Omental fat pad (tissue), 4 donors: ENCODE measurements around the gene RBM19. TPM values are rescaled to one million over a fixed set of nuclear protein-coding genes. Genes with fewer than 3 reads are reported as not detected.

Source experiments
- ATAC-seq: fragments of 150-250 bp; one replicate; pipeline ENCODE4 v1.9.1; 2016; ENCODE audit warnings: mild to moderate bottlenecking, moderate library complexity; ENCODE audit not compliant: low FRiP score
- DNase-seq: peaks from one replicate; pipeline ENCODE4 v3.0.0-alpha.2; 2019; ENCODE audit warnings: low spot score
- total RNA-seq, 4 donors: library from RNA; depleted of rRNA; stranded (reverse); fragments of >200 nt; gene quantifications; one replicate each; pipeline ENCODE4 v1.1.0, GENCODE V29; 2016
- TF ChIP-seq, protein P1 (sequence below), 3 donors: fragments of 450-650 bp; IDR thresholded peaks; one replicate each; pipeline ENCODE4 v1.5.1; 2016 to 2017; ENCODE audit warnings: antibody characterized with exemption in 3 of 3, mild to moderate bottlenecking in 3 of 3, moderate library complexity in 2 of 3

RBM19 gene
- total RNA-seq, 4 donors from 2014 or later: 24.3 to 41.6 (median 28.7) TPM

DNA sequence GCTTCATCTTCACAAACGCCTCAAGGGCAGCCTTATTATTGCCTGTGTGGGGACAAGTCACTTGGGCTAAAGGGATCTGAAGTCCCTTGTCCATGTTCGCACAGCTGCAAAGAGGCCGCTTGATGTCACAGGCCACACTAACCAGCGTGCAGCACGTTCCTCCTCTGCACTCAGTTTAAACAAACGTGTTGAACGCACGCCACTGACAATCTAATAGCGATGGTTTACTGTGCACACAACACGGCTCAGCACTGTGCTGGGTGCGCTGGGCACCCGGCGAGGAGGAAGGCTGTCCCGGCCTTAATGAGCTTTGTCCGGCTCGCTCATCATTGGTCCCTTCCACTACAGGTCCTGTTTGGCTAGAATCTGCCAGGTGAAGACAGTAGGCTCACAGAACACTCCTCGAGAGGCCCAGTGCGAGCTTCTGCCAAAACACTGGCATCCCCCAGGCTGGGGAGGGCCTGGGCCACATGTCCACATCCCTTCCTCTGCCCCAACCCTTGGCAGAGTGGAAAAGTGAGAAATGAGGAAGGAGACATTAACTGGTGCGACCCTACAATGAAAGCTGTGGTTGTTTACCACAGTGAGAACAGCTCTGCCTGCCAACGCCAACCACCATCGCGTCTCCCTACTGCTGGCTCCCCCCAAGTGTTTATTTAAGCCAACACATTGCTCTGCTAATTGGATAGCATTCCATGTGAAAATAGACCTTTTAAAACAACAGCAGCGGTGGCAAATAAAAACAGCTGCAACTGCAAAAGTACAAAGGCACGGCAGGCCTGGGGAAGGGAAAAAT is 113.2 kb downstream of the RBM19 start:
- ATAC-seq (no peak), DNase-seq (no peak)
- TF ChIP-seq, protein P1, sequence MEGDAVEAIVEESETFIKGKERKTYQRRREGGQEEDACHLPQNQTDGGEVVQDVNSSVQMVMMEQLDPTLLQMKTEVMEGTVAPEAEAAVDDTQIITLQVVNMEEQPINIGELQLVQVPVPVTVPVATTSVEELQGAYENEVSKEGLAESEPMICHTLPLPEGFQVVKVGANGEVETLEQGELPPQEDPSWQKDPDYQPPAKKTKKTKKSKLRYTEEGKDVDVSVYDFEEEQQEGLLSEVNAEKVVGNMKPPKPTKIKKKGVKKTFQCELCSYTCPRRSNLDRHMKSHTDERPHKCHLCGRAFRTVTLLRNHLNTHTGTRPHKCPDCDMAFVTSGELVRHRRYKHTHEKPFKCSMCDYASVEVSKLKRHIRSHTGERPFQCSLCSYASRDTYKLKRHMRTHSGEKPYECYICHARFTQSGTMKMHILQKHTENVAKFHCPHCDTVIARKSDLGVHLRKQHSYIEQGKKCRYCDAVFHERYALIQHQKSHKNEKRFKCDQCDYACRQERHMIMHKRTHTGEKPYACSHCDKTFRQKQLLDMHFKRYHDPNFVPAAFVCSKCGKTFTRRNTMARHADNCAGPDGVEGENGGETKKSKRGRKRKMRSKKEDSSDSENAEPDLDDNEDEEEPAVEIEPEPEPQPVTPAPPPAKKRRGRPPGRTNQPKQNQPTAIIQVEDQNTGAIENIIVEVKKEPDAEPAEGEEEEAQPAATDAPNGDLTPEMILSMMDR (IDR thresholded peaks at IDR 0.05): no peak

DNA sequence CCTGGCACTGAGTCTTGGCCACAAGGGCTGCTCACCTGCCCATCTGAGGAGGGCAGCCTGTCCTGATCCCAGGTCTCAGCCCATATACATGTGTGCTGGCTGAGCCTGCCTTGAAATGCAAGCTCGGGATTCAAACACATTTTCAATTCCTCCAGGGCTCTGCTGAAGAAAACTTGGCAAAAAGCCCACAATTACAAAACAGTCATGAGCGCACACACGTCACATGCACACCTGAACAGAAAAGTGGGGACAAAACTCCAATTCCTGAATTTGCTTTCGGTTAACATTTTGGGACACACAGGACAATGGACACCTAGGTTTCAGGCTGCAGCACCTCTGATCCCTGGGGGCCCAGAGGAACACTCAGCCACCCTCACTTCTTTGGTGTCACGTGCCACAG is 113.9 kb downstream of the RBM19 start:
- TF ChIP-seq, protein P1 (IDR thresholded peaks at IDR 0.05): no peak
- ATAC-seq (no peak), DNase-seq (no peak)

DNA sequence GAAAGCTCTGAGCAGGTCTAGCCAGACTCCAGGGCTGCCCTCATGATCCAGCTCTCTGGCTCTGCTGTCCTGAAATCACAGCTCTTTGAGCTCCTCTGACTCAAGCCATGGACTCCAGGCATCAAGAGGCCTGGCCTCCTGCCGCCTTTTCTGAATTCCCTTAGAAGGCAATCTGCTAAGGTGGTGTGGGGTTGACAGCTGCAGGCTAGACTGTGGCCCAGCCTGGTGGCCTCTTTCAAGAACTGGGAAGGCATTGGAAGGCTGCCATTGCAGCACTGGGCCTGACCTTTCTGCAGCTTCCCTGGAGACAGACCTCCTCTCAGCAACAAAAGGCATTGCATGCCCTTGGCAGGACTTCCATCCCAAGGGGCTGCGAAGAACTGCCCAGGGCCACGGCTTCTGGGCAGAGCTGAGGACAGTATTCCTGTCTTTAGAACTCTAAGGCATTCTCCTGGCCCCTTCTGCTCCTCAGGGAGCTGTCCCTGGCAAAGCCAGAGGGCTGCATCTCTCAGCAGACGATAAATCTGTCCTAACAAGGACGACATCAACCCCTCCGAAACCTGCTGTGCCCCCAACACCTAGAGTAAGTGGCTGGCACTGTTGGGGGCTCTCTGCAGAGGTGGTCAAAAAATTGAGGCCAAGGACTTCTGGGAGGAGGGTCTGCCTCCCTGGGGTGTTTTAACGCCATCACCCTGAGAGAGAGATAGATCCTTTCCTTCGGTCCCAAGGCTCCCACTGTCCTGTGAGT is 115.6 kb downstream of the RBM19 start:
- DNase-seq (no peak), ATAC-seq (no peak)
- TF ChIP-seq, protein P1 (IDR thresholded peaks at IDR 0.05): no peak

DNA sequence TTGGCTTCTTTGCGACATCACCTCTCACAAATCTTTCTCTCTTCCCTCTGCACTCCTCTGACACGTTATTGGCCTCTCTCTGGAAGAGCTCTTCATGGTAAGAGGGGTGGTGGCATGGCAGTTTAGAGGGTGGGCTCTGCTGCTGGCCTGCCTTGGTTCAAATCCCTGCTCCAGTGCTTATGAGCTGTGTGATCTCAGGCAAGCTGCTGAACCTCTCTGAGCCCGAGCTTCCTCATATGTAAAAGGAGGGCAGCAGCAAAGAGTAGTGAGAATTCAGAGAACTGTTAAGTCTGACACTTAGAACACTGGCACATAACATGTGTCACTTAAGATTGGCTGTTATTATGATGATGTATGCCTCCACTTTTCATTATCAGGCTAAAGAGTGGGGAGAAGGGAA is 118.3 kb downstream of the RBM19 start:
- DNase-seq (no peak), ATAC-seq (no peak)
- TF ChIP-seq, protein P1 (IDR thresholded peaks at IDR 0.05): no peak

DNA sequence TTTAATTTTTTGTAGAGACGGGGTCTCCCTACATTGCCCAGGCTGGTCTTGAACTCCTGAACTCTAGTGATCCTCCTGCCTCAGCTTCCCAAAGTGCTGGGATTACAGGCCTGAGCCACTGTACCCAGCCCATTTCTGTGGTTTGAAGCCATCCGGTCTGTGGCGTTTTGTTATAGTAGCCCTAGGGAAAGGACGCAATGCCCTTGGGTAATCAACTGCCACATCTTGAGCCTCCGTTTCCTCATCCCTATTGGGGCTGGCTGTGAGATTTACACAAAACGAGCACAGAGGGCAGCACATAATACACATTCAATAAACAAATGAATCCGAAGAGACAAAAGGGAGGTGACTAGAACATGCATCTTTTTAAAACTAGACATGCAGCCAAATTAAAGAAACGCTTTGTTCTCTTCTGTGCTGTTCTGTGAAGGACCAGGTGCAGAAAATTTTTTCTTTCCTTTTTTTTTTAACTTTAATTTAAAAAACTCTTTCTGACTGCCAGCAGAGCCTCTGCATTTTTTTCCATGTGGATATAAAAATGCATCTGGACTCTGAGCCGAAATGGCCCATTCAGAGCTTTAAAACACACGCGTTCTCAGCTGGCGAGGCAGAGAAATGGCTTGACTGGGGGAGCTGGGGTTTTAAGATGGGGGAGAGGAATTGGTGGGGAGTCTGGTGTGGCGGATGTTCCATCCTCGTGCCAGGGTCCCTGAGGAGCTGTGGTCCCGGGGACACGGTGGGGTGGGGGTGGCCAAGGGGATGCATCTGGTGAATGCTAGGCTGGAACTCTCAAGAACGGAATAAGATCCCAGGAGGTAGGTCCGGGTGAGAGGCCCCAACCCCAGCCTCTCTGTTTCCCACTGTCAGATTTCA is 119.0 kb downstream of the RBM19 start:
- TF ChIP-seq, protein P1 (IDR thresholded peaks at IDR 0.05): no peak
- DNase-seq (no peak), ATAC-seq (no peak)

DNA sequence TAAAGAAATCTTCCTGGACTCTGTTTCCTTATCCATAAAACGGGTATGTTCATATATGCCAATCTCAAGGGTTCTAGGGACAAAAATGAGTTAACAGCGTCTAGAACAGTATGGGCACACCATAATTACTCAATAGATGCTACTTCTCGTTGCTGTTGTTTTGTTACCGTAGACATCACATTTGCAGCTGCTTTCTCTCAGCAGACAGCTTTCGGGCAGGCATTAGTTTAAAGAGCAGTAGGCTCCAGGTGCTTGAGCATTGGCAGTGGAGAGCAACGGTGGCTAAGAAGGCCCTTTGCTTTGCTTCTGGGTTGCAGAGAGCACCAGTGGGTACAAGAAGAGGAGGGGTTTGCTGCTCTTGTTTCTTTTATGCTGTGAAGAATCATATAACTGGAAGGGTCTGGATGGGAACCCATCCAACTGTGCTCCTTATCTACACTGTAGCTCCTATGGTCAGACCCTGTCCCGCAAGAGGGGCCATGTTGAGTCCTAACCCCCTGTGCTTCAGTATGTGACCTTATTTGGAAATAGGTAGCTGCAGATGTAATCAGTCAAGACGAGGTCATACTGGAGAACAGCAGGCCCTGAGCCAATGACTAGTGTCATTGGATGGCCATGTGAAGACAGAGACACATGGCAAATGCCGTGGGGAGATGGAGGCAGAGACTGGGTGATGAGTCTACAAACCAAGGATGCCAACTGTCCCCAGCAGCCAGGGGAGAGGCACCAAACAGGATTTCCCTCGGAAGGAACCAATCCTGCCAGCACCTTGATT is 120.0 kb downstream of the RBM19 start:
- TF ChIP-seq, protein P1 (IDR thresholded peaks at IDR 0.05): no peak
- DNase-seq: no peak
- ATAC-seq: no peak
